Stimulated activated naive CD8-positive, alpha-beta T cell treated with anti-CD3 and anti-CD28 coated beads, Interleukin-15, amount 100 ng/mL, for 72 hours (primary cell): ENCODE measurements around the gene NIPSNAP3A.
"Not testable (repeated sequence)": the region's sequence is repeated elsewhere in the genome, so short reads cannot be mapped to it uniquely, and the experiment has no call there.

Experiments
- ATAC-seq: fragments of 150-1000 bp; cut with Tn5 transposase; 2 replicates; pipeline ENCODE4 v1.10.0; 2021; ENCODE audit warnings: mild to moderate bottlenecking, moderate library complexity
- DNase-seq, 2 donors: peaks; one replicate each; pipeline ENCODE4 v3.0.0; 2021 to 2022
- H3K27ac Mint-ChIP-seq, 2 donors: one replicate each; pipeline ENCODE4 v1.8.0; 2022; ENCODE audit warnings: mild to moderate bottlenecking in 2 of 2, mixed read lengths in 2 of 2, moderate library complexity in 2 of 2
- H3K27me3 Mint-ChIP-seq: one replicate; pipeline ENCODE4 v1.8.0; 2022; ENCODE audit warnings: mixed read lengths
- H3K4me1 Mint-ChIP-seq: one replicate; pipeline ENCODE4 v1.8.0; 2022; ENCODE audit warnings: mild to moderate bottlenecking, mixed read lengths
- H3K4me3 Mint-ChIP-seq, 2 donors: one replicate each; pipeline ENCODE4 v1.8.0; 2022; ENCODE audit warnings: mild to moderate bottlenecking in 2 of 2, mixed read lengths in 2 of 2, moderate library complexity in 1 of 2
- H3K9me3 Mint-ChIP-seq, 2 donors: one replicate each; pipeline ENCODE4 v1.8.0; 2022; ENCODE audit warnings: mixed read lengths in 2 of 2

The NIPSNAP3A gene

GRCh38 chr9:104747565-104748358 lies at the start of gene NIPSNAP3A:
NIPSNAP3A (plus strand) TSS chr9:104747683; CDS start chr9:104747793, 110 bp downstream.
- Mint-ChIP-seq H3K27me3 (no peaks in the 10 kb centered on the region), H3K4me1 (peaks cover 18% of the 10 kb centered on the region), H3K27ac (peak within 1 kb of the TSS; percentile 96 to 99), H3K9me3 (no peaks in the 10 kb centered on the region), H3K4me3 (peak within 1 kb of the TSS; percentile 94 to 100)
- ATAC-seq: peak; percentile 92
- peak; percentile 85 to 88 for DNase-seq

- H3K27me3 Mint-ChIP-seq: no peaks in the 10 kb centered on the region
- H3K9me3 Mint-ChIP-seq: peaks cover 0 to 2% of the 10 kb centered on the region in 2 donors
- no peak overlapping the region for H3K4me3 Mint-ChIP-seq
- H3K27ac Mint-ChIP-seq: no peak overlapping the region
- no peaks in the 10 kb centered on the region for H3K4me1 Mint-ChIP-seq
- ATAC-seq (no peak), DNase-seq (no peak)
These were observed 47.2 kb upstream of the NIPSNAP3A start for GRCh38 chr9:104700306-104700705.

- DNase-seq, H3K27ac Mint-ChIP-seq, H3K4me3 Mint-ChIP-seq, ATAC-seq, H3K4me1 Mint-ChIP-seq, H3K27me3 Mint-ChIP-seq: not testable (repeated sequence)
- H3K9me3 Mint-ChIP-seq: peaks cover 9 to 17% of the 10 kb centered on the region in 2 donors
These were observed 38.7 kb upstream of the NIPSNAP3A start for GRCh38 chr9:104708737-104709136.

- DNase-seq (no peak), ATAC-seq (no peak)
- Mint-ChIP-seq H3K4me3 (no peak overlapping the region), H3K27ac (no peak overlapping the region), H3K9me3 (peaks cover 5 to 9% of the 10 kb centered on the region in 2 donors), H3K27me3 (no peaks in the 10 kb centered on the region), H3K4me1 (no peaks in the 10 kb centered on the region)
These were observed 35.9 kb upstream of the NIPSNAP3A start for GRCh38 chr9:104711604-104712003.

- Mint-ChIP-seq H3K27me3 (no peaks in the 10 kb centered on the region), H3K27ac (no peak overlapping the region), H3K4me3 (no peak overlapping the region), H3K9me3 (peaks cover 8 to 12% of the 10 kb centered on the region in 2 donors), H3K4me1 (no peaks in the 10 kb centered on the region)
- DNase-seq (no peak), ATAC-seq (no peak)
These were observed 22.5 kb upstream of the NIPSNAP3A start for GRCh38 chr9:104725014-104725413.

GRCh38 chr9:104738452-104738851 lies 9.0 kb upstream of the NIPSNAP3A start:
- Mint-ChIP-seq H3K4me3 (no peak overlapping the region), H3K4me1 (peaks cover 4% of the 10 kb centered on the region), H3K9me3 (no peaks in the 10 kb centered on the region), H3K27ac (no peak overlapping the region), H3K27me3 (no peaks in the 10 kb centered on the region)
- DNase-seq: no peak
- ATAC-seq: no peak

- Mint-ChIP-seq H3K9me3 (no peaks in the 10 kb centered on the region), H3K27me3 (no peaks in the 10 kb centered on the region), H3K4me1 (peaks cover 4% of the 10 kb centered on the region), H3K27ac (peak overlapping the region in 1 of 2 donors; percentile 12), H3K4me3 (no peak overlapping the region)
- DNase-seq (no peak), ATAC-seq (no peak)
These were observed 6.9 kb upstream of the NIPSNAP3A start for GRCh38 chr9:104740621-104741020.

- Mint-ChIP-seq H3K9me3 (no peaks in the 10 kb centered on the region), H3K4me3 (no peak overlapping the region), H3K4me1 (peaks cover 4% of the 10 kb centered on the region), H3K27ac (no peak overlapping the region), H3K27me3 (no peaks in the 10 kb centered on the region)
- DNase-seq: peak; percentile 23 to 24
- peak; percentile 44 for ATAC-seq
These were observed 4.0 kb upstream of the NIPSNAP3A start for GRCh38 chr9:104743376-104743985.

- H3K9me3 Mint-ChIP-seq: no peaks in the 10 kb centered on the region
- ATAC-seq: no peak
- H3K4me3 Mint-ChIP-seq: no peak overlapping the region
- no peak overlapping the region for H3K27ac Mint-ChIP-seq
- H3K4me1 Mint-ChIP-seq: peaks cover 16% of the 10 kb centered on the region
- H3K27me3 Mint-ChIP-seq: no peaks in the 10 kb centered on the region
- no peak for DNase-seq
These were observed 1.6 kb upstream of the NIPSNAP3A start for GRCh38 chr9:104745852-104746251.

GRCh38 chr9:104746285-104746684 lies 1.2 kb upstream of the NIPSNAP3A start:
- peaks cover 18% of the 10 kb centered on the region for H3K4me1 Mint-ChIP-seq
- peak overlapping the region in 1 of 2 donors; percentile 2 for H3K4me3 Mint-ChIP-seq
- H3K9me3 Mint-ChIP-seq: no peaks in the 10 kb centered on the region
- no peak for ATAC-seq
- no peaks in the 10 kb centered on the region for H3K27me3 Mint-ChIP-seq
- no peak overlapping the region for H3K27ac Mint-ChIP-seq
- DNase-seq: no peak

GRCh38 chr9:104746798-104747197 lies 685 bp upstream of the NIPSNAP3A start:
- ATAC-seq (no peak), DNase-seq (no peak)
- Mint-ChIP-seq H3K4me3 (peak overlapping the region; percentile 94 to 100), H3K27ac (peak overlapping the region; percentile 77 to 96), H3K9me3 (no peaks in the 10 kb centered on the region), H3K27me3 (no peaks in the 10 kb centered on the region), H3K4me1 (peaks cover 18% of the 10 kb centered on the region)

- ATAC-seq (peak; percentile 47), DNase-seq (no peak)
- Mint-ChIP-seq H3K27ac (peak overlapping the region; percentile 77 to 96), H3K4me3 (peak overlapping the region; percentile 94 to 100), H3K9me3 (no peaks in the 10 kb centered on the region), H3K4me1 (peaks cover 18% of the 10 kb centered on the region), H3K27me3 (no peaks in the 10 kb centered on the region)
These were observed 278 bp upstream of the NIPSNAP3A start for GRCh38 chr9:104747245-104747564.

GRCh38 chr9:104748359-104749031 lies 1.0 kb downstream of the NIPSNAP3A start:
- no peaks in the 10 kb centered on the region for H3K27me3 Mint-ChIP-seq

GRCh38 chr9:104750185-104750767 lies 2.8 kb downstream of the NIPSNAP3A start:
- H3K27ac Mint-ChIP-seq: no peak overlapping the region
- no peaks in the 10 kb centered on the region for H3K9me3 Mint-ChIP-seq
- ATAC-seq (no peak), DNase-seq (no peak)
- no peaks in the 10 kb centered on the region for H3K27me3 Mint-ChIP-seq
- no peak overlapping the region for H3K4me3 Mint-ChIP-seq
- H3K4me1 Mint-ChIP-seq: peaks cover 18% of the 10 kb centered on the region

More at GRCh38 chr9:104748359-104749031, 1.0 kb downstream of the NIPSNAP3A start:
- DNase-seq (no peak), ATAC-seq (peak; percentile 4)
- peaks cover 18% of the 10 kb centered on the region for H3K4me1 Mint-ChIP-seq
- peak overlapping the region; percentile 96 to 99 for H3K27ac Mint-ChIP-seq
- no peaks in the 10 kb centered on the region for H3K9me3 Mint-ChIP-seq
- peak overlapping the region; percentile 94 to 100 for H3K4me3 Mint-ChIP-seq

- no peak overlapping the region for H3K27ac Mint-ChIP-seq
These were observed 11.5 kb downstream of the NIPSNAP3A start for GRCh38 chr9:104758974-104759373.

More at GRCh38 chr9:104758974-104759373, 11.5 kb downstream of the NIPSNAP3A start:
- Mint-ChIP-seq H3K4me3 (no peak overlapping the region), H3K4me1 (peaks cover 7% of the 10 kb centered on the region), H3K27me3 (no peaks in the 10 kb centered on the region), H3K9me3 (no peaks in the 10 kb centered on the region)
- DNase-seq (no peak), ATAC-seq (no peak)
